Astrocyte (in vitro differentiated cells and primary cell): Measurements from ENCODE around the gene TTC13. TPM values are rescaled to one million over a fixed set of nuclear protein-coding genes. Genes with fewer than 3 reads are reported as not detected.

ENCODE experiments used
- DNase-seq: peaks from one replicate; pipeline ENCODE4 v3.0.0-alpha.2; 2010; ENCODE audit warnings: low read depth
- FAIRE-seq: peaks from 2 replicates; lab custom pipeline; 2011; peaks lifted over from hg19 to GRCh38; lab: Jason Lieb, UNC
- H2AFZ ChIP-seq: 2 replicates; pipeline ENCODE4 v1.6.0; 2012; ENCODE audit warnings: low read depth, low read length, inconsistent platforms
- H3K27ac ChIP-seq: 2 replicates; pipeline ENCODE4 v1.5.1; 2011; ENCODE audit warnings: low read depth, low read length, inconsistent platforms
- H3K27me3 ChIP-seq: 2 replicates; pipeline ENCODE4 v1.6.0; 2011; ENCODE audit warnings: low read length, inconsistent platforms; ENCODE audit not compliant: insufficient read depth
- H3K36me3 ChIP-seq: 2 replicates; pipeline ENCODE4 v1.5.1; 2011; ENCODE audit warnings: low read length, inconsistent platforms; ENCODE audit not compliant: insufficient read depth
- H3K4me1 ChIP-seq: 2 replicates; pipeline ENCODE4 v1.5.1; 2011; ENCODE audit warnings: low read length, inconsistent platforms; ENCODE audit not compliant: insufficient read depth
- H3K4me2 ChIP-seq: 2 replicates; pipeline ENCODE4 v1.6.0; 2012; ENCODE audit warnings: low read length, inconsistent platforms
- H3K4me3 ChIP-seq: 2 replicates; pipeline ENCODE4 v1.5.1; 2011; ENCODE audit warnings: low read depth, mild to moderate bottlenecking, low read length, inconsistent platforms; ENCODE audit not compliant: insufficient read depth
- H3K79me2 ChIP-seq: 2 replicates; pipeline ENCODE4 v1.6.0; 2012; ENCODE audit warnings: mild to moderate bottlenecking, low read length, inconsistent platforms; ENCODE audit not compliant: insufficient read depth
- H3K9ac ChIP-seq: 2 replicates; pipeline ENCODE4 v1.6.0; 2012; ENCODE audit warnings: mild to moderate bottlenecking, low read length, inconsistent platforms
- H3K9me3 ChIP-seq: 2 replicates; pipeline ENCODE4 v1.5.1; 2012; ENCODE audit warnings: low read depth, mild to moderate bottlenecking, low read length, inconsistent platforms; ENCODE audit not compliant: insufficient read depth
- H4K20me1 ChIP-seq: 2 replicates; pipeline ENCODE4 v1.6.0; 2012; ENCODE audit warnings: low read length, inconsistent platforms; ENCODE audit not compliant: insufficient read depth
- H3K27ac Mint-ChIP-seq: one replicate; pipeline ENCODE4 v1.8.0; 2021; ENCODE audit warnings: mild to moderate bottlenecking, mixed read lengths; ENCODE audit not compliant: unreplicated experiment
- H3K27me3 Mint-ChIP-seq: one replicate; pipeline ENCODE4 v1.8.0; 2021; ENCODE audit warnings: low read depth, mixed read lengths; ENCODE audit not compliant: unreplicated experiment
- H3K36me3 Mint-ChIP-seq: one replicate; pipeline ENCODE4 v1.8.0; 2021; ENCODE audit warnings: low read depth, mixed read lengths; ENCODE audit not compliant: unreplicated experiment
- H3K4me1 Mint-ChIP-seq: one replicate; pipeline ENCODE4 v1.8.0; 2021; ENCODE audit warnings: low read depth, mixed read lengths; ENCODE audit not compliant: unreplicated experiment
- H3K4me3 Mint-ChIP-seq: one replicate; pipeline ENCODE4 v1.8.0; 2021; ENCODE audit warnings: mild to moderate bottlenecking, moderate library complexity, mixed read lengths; ENCODE audit not compliant: unreplicated experiment
- H3K9me3 Mint-ChIP-seq: one replicate; pipeline ENCODE4 v1.8.0; 2021; ENCODE audit warnings: mild to moderate bottlenecking, mixed read lengths; ENCODE audit not compliant: unreplicated experiment
- CTCF ChIP-seq: IDR thresholded peaks from 2 replicates; pipeline ENCODE4 v1.5.1; 2011; ENCODE audit warnings: low read depth, mild to moderate bottlenecking, inconsistent platforms, low read length, moderate library complexity; ENCODE audit not compliant: insufficient read depth
- EZH2 ChIP-seq: IDR thresholded peaks from 2 replicates; pipeline ENCODE4 v1.6.1; 2012; ENCODE audit warnings: mild to moderate bottlenecking, low read length, inconsistent platforms; ENCODE audit not compliant: insufficient read depth
- total RNA-seq: library from RNA; stranded (reverse); gene quantifications from 2 replicates; pipeline ENCODE4 v1.2.1, GENCODE V29; 2021

TTC13 gene
- total RNA-seq, 1 donor from 2014 or later, result 13.0 TPM

DNA sequence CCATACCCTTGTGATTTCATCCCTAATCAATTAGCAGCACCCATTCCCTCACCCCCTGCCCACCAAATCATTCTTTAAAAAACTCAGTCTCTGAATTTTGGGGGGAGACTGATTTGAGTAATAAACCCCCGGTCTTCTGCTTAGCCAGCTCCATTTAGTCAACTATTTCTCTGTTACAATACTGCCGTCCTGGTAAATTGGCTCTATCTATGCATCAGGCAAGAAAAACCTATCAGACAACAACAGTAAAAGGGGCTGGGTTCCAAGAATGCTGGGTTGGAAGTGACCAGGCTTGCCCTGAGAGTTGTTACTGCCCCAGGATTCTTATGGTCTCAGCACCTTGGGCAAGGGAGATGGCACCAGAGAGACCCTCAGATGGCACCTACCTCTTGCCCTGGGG lies 94.0 kb downstream of the TTC13 start:
- H4K20me1 ChIP-seq, result no peaks in the 10 kb centered on the region
- DNase-seq, result no peak
- no peak for TF ChIP-seq CTCF
- no peak for TF ChIP-seq EZH2

DNA sequence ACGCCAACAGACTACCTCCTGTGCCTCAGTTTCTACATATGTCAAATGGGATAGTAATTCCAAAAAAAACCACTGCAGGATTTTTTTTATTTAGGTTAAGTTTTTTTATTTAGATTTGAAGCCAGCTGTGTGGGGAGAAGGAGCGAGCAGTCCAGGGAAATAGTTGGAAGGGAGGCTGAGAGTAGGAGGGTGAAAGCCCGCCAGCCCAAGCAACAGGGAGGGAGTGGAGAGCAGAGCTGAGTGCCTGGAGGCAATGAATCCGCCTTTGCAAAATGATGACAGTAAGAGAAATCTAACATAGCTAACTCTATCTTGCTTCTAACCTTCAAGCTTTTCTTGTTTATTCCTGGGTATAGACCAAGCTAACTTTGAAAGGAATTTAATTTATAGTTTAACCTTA lies 94.7 kb downstream of the TTC13 start:
- Histone ChIP-seq H3K9ac (no peak overlapping the region), H3K27me3 (peaks cover 9% of the 10 kb centered on the region), H3K4me2 (no peak overlapping the region), H3K4me3 (no peak overlapping the region), H2AFZ (no peak overlapping the region), H3K79me2 (no peaks in the 10 kb centered on the region), H3K4me1 (no peaks in the 10 kb centered on the region), H3K9me3 (peaks cover 6% of the 10 kb centered on the region), H4K20me1 (no peaks in the 10 kb centered on the region), H3K36me3 (no peaks in the 10 kb centered on the region), H3K27ac (no peak overlapping the region)
- no peak overlapping the region for H3K4me3 Mint-ChIP-seq
- FAIRE-seq, result no peak
- no peaks in the 10 kb centered on the region for H3K4me1 Mint-ChIP-seq
- H3K36me3 Mint-ChIP-seq, result peaks cover 6% of the 10 kb centered on the region
- TF ChIP-seq CTCF (no peak), EZH2 (no peak)
- no peak overlapping the region for H3K27ac Mint-ChIP-seq
- H3K9me3 Mint-ChIP-seq, result peaks cover 4% of the 10 kb centered on the region
- no peak for DNase-seq
- H3K27me3 Mint-ChIP-seq, result peaks cover 21% of the 10 kb centered on the region

More for the DNA sequence above, 94.0 kb downstream of the TTC13 start:
- Mint-ChIP-seq H3K27ac (no peak overlapping the region), H3K9me3 (peaks cover 4% of the 10 kb centered on the region), H3K36me3 (peaks cover 6% of the 10 kb centered on the region), H3K4me1 (no peaks in the 10 kb centered on the region), H3K27me3 (peaks cover 21% of the 10 kb centered on the region), H3K4me3 (no peak overlapping the region)
- no peak overlapping the region for H3K4me3 ChIP-seq
- no peak overlapping the region for H2AFZ ChIP-seq
- H3K27ac ChIP-seq, result no peak overlapping the region
- no peaks in the 10 kb centered on the region for H3K36me3 ChIP-seq
- no peak for FAIRE-seq
- H3K79me2 ChIP-seq, result no peaks in the 10 kb centered on the region
- no peak overlapping the region for H3K4me2 ChIP-seq
- H3K27me3 ChIP-seq, result peaks cover 9% of the 10 kb centered on the region
- H3K4me1 ChIP-seq, result no peaks in the 10 kb centered on the region
- peaks cover 6% of the 10 kb centered on the region for H3K9me3 ChIP-seq
- H3K9ac ChIP-seq, result no peak overlapping the region

- Histone ChIP-seq H3K4me1 (peaks cover 7% of the 10 kb centered on the region), H3K9ac (no peak overlapping the region), H2AFZ (no peak overlapping the region), H3K27me3 (peaks cover 9% of the 10 kb centered on the region), H3K4me3 (no peak overlapping the region), H3K36me3 (no peaks in the 10 kb centered on the region), H3K79me2 (no peaks in the 10 kb centered on the region), H3K9me3 (peaks cover 2% of the 10 kb centered on the region), H3K4me2 (no peak overlapping the region), H3K27ac (no peak overlapping the region), H4K20me1 (no peaks in the 10 kb centered on the region)
- Mint-ChIP-seq H3K4me3 (no peak overlapping the region), H3K4me1 (peaks cover 4% of the 10 kb centered on the region), H3K9me3 (peaks cover 3% of the 10 kb centered on the region), H3K27ac (peak overlapping the region; percentile 58), H3K36me3 (peaks cover 9% of the 10 kb centered on the region), H3K27me3 (peaks cover 21% of the 10 kb centered on the region)
- FAIRE-seq (no peak), DNase-seq (no peak)
- TF ChIP-seq CTCF (no peak), EZH2 (no peak)
Measured at GRCh38 chr1:230879778-230880177, 98.9 kb downstream of the TTC13 start.
